Measurements from ENCODE around the gene PRSS16.

PRSS16 gene

DNA sequence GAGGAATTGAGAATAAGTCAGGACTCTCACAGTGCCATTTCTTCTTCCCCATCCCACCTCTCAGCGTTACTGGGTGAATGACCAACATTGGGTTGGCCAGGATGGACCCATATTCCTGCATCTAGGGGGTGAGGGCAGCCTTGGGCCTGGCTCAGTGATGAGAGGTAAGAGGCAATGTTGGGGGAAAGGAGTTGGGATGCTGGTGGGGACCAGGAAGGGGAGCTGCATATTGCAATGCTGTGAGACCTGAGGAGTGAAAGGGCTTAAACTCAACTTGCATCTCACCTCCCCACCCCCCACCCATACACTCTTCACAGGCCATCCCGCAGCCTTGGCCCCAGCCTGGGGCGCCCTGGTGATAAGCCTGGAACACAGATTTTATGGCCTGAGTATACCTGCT is 1.3 kb downstream of the PRSS16 start:
- no peak for DNase-seq (ENCODE audit: low read depth)
- no peak for TF ChIP-seq CTCF (IDR thresholded peaks at IDR 0.05; ENCODE audit: low read depth, low read length, missing control alignments)
- H3K4me3 ChIP-seq (ENCODE audit: low read depth, low read length), result no peak overlapping the region

- no peak for DNase-seq (ENCODE audit: low read depth)
- H3K4me3 ChIP-seq (ENCODE audit: low read depth, low read length), result peak overlapping the region; percentile 85
- no peak for TF ChIP-seq CTCF (IDR thresholded peaks at IDR 0.05; ENCODE audit: low read depth, low read length, missing control alignments)
These were observed 3.0 kb downstream of the PRSS16 start for GRCh38 chr6:27250277-27251111.

DNA sequence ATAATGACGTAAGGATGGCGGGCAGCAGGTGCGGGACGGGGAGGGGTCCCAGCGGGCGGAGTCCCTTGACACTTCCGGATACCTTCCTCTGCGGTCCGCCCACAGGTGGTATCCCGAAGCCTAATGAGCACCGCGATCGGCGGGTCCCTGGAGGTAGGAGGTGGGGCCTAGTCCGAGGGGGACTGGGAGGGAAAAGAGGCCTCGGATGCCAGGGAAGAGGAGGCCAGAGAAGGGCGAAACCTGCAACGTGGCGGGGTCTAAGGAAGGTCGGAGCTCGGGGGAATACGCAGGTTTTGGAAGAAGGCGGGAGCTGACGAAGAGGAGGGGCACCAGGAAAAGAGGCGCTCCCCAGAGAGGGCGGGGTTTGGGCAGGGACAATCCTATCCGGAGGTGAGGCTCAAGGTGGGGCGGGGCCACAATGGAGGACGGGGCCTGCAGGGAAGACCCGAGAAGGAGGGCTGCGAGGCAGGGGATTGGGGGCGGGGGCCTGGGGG is 3.7 kb downstream of the PRSS16 start:
- peak; percentile 70 for DNase-seq (ENCODE audit: low read depth)
- TF ChIP-seq CTCF (IDR thresholded peaks at IDR 0.05; ENCODE audit: low read depth, low read length, missing control alignments), result no peak
- peak overlapping the region; percentile 85 for H3K4me3 ChIP-seq (ENCODE audit: low read depth, low read length)

DNA sequence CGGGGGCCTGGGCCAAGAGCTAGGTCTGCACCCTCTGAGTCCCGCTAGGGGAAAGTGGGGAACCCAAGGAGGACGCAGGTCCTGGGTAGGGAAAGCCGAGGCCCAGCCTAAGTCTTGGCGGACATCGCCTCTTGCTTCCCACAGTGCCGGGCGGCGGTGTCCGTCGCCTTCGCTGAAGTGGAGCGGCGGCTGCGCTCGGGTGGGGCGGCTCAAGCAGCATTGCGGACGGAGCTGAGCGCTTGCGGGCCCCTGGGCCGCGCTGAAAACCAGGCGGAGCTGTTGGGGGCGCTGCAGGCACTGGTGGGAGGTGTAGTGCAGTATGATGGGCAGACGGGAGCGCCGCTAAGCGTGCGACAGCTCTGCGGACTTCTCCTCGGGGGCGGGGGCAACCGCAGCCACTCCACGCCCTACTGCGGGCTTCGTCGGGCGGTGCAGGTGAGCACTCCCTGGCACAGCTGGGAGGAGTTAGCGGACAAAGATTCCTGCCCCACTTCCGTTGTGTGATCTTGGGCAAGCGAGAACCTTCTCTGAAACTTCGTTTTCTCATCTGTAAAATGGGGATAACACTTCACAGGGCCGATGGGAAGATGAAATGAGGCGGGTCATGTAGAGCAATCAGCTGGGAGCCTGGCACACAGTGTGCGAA is 4.2 kb downstream of the PRSS16 start:
- peak; percentile 62 for TF ChIP-seq CTCF (IDR thresholded peaks at IDR 0.05; ENCODE audit: low read depth, low read length, missing control alignments)
- peak overlapping the region; percentile 85 for H3K4me3 ChIP-seq (ENCODE audit: low read depth, low read length)
- peak; percentile 81 for DNase-seq (ENCODE audit: low read depth)

DNA sequence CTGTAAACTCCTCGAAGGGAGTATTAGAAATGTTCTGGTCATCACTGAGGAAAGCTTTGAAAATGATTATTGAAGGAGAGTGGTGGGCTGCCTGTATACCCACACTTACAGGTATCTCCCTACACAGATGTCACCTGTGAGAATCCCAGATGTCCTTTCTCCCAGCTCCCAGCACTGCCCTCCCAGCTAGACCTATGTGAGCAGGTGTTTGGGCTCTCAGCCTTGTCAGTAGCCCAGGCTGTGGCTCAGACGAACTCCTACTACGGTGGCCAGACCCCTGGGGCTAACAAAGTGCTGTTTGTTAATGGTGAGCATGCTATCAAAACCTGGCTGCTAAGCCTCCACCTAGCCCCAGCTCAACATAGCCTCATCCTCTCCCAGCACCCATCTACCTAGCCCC is 7.1 kb downstream of the PRSS16 start:
- H3K4me3 ChIP-seq (ENCODE audit: low read depth, low read length), result no peak overlapping the region
- no peak for DNase-seq (ENCODE audit: low read depth)
- TF ChIP-seq CTCF (IDR thresholded peaks at IDR 0.05; ENCODE audit: low read depth, low read length, missing control alignments), result no peak

GRCh38 chr6:27255866-27256265 is 8.4 kb downstream of the PRSS16 start:
- no peak for DNase-seq (ENCODE audit: low read depth)
- no peak for TF ChIP-seq CTCF (IDR thresholded peaks at IDR 0.05; ENCODE audit: low read depth, low read length, missing control alignments)
- H3K4me3 ChIP-seq (ENCODE audit: low read depth, low read length), result no peak overlapping the region

Measured in GM12864 (cell line).